HTR-8/SVneo (cell line): ENCODE measurements around the gene ADSL.

Experiments
- DNase-seq: peaks from one replicate; pipeline ENCODE4 v3.0.0; 2011; ENCODE audit warnings: low spot score, mixed read lengths; ENCODE audit not compliant: insufficient read length
- FAIRE-seq: peaks from 2 replicates; lab custom pipeline; 2011; peaks lifted over from hg19 to GRCh38; lab: Jason Lieb, UNC

ADSL gene

DNA sequence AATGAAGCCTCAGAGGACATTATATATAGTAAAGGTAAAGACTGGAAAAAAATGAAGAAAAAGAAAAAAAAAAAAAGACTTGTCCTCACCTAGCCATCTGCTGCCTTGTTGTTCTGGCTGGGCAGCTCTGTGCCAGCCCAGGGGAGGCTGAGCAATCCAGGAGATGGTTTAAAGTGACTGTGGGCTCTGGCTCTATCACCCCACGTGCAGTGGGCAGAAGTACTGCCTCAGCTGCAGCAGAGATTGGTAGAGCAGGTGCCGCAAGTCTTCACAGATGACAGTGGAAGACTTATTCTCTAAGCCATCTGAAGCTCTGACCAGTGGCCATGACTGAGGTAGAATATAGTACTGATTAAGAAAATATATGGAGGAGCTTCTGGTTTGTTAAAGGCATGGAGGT lies 86.3 kb downstream of the ADSL start:
- FAIRE-seq (no peak), DNase-seq (no peak)

DNA sequence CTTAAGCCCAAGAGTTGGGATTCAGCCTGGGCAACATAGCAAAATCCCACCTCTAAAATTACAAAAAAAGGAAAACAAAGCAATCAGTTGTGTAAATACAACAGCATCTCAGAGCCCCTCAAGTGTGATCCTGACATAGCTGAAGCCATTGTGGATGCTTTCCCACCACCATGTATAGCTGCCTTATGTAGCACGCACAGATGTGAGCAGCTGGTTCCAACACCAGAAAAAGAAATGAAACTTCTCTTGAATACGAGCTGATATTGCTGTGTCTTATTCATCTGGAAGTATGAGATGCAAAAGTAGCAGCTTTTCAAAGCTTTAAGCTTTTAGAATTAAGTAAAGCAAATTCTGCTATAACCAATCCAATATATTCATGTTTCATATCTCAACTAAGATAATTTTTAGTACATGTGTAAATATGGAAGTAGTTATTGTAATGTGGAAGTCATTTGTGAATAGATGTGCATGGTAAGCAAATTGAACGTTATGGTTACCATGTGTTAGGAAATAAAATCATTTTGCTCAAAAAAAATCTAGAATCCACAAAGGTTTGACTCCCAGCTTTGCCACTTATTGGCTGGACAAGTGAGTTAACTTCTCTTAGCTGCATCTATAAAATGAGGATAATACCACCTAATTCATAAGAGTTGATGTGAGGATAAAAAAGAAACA lies 87.3 kb downstream of the ADSL start:
- no peak for FAIRE-seq
- DNase-seq, result no peak

DNA sequence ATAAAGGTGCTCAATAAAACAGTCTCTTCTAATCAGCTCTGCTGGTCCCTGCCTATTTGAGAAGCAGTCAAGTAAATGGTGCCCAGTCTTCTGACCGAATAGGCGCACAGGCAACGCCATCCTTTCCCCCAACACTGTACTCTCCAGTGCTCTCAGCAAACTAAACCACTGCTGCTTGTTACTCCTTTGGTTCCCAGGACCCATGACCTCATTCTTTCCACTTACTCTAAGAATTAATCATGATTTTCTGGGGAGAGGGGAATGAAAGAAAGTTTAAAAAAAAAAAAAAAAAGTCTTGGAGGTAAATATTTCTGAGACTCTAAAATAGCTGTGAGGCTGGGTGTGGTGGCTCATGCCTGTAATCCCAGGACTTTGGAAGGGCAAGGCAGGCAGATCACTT lies 87.8 kb downstream of the ADSL start:
- DNase-seq (no peak), FAIRE-seq (no peak)

DNA sequence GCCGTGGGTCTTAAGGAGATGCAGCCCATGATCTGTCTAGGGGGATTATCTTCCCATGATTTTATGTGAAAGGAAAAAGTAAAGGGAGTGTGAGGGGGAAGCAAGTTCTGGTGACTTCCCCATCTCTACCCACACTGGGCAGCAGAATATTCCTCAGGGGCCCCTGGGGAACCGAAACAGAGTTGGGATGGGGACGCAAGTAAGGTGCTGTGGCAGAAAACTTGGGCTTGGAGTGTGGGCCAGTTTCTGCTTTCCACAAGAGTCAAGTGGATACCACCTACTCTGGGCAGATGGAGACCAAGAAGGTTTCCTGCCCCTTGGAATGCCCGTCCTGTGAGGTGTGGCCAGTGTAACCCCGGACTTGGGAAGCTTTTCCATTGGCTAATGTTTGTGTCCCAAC lies 88.4 kb downstream of the ADSL start:
- DNase-seq, result no peak
- no peak for FAIRE-seq

DNA sequence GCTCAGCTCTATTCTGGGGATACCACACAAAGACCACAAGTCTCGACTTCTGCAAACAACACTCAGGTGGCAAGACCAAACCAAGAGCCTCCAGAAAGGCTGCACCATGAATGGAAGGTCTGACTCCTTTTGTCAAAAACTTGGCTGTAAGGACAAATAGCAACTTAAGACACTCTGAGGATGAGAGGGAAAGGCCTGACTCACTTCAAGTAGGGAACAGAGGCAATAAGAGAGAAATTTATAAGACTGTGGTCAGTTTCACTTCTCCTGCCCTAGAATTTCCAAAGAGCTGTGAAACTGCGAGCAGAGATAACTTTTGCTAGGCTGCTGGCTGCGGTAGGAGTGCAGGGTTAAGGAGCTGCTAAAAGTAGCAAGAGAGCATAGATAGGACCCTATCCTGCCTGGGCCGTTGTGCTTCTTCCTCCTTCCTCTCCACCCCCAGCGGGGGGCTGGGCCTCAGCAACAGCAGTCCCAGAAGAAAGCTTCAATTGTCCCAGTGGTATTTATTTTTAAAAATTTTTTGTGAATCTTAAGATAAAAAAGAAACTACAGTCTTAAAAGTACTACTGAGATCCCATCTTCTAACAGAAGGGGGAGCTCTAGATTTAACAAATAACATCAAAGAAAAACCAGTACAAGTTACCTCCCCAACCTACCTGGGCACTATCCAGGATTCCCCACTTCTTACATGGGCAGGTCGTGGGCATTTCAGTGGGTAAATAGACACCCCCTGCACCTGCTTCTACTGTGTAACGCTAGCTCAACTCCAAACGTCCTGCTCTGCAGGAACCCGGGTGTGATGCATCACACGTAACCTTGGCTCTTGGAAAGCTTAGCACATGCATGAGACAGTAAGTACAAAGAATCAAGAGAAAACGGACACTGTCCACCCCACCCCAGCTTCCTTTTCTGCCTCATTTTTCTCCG lies 90.5 kb downstream of the ADSL start:
- DNase-seq (peak; percentile 29), FAIRE-seq (no peak)
